GM19035 (cell line): Measurements from ENCODE around the gene GALNT6.

Experiments
- ATAC-seq: cut with Tn5 transposase; IDR thresholded peaks from one replicate; pipeline ENCODE4 v1.9.1; 2021; ENCODE audit not compliant: unreplicated experiment

Gene GALNT6, protein sequence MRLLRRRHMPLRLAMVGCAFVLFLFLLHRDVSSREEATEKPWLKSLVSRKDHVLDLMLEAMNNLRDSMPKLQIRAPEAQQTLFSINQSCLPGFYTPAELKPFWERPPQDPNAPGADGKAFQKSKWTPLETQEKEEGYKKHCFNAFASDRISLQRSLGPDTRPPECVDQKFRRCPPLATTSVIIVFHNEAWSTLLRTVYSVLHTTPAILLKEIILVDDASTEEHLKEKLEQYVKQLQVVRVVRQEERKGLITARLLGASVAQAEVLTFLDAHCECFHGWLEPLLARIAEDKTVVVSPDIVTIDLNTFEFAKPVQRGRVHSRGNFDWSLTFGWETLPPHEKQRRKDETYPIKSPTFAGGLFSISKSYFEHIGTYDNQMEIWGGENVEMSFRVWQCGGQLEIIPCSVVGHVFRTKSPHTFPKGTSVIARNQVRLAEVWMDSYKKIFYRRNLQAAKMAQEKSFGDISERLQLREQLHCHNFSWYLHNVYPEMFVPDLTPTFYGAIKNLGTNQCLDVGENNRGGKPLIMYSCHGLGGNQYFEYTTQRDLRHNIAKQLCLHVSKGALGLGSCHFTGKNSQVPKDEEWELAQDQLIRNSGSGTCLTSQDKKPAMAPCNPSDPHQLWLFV

DNA sequence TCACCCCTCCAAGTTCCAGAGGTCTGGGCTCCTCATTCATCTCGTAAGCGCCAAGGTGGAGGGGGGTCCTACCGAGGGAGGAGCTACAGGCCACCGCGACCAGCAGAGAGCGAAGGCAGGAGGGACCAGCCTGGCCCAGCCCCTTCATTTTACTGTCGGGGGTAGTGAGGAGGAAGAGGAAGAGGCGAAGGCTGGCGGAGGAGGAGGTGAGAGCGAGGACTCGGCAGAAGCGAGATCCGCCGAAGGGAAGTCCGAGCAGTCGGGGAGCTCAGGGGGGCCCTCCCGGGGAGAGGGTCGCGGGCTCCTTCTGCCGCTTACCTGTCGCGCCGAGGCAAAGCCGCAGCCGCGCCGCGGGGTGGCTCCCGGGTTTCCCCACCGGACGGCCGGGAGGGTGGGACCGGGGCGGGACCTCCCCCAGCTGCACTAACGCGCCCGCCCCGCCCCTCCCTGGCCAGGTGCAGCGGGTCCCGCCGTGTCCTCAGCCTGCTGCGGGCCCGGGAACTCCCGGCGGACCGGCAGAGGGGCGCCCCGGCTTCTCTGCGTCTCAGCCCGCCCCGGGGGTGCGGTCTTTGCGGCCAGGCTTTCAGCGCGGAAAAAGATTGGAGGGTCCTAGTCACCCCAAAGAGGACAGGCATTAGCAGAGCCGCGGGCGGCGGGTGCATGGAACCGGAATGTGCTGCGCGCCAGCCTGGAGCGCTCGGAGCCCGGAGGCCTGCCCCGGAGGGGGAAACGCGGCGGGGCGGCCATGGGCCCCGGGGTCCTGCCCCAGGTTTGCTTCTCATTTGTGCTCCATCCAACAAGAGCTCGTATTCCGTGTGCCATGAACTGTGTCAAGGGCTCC, at the start of gene GALNT6:
Gene GALNT6, minus strand, starts transcription at position 124 of the 841 bp plus-strand sequence. CDS start 11,625 bp downstream, outside the sequence.
- peak; percentile 53 for ATAC-seq

DNA sequence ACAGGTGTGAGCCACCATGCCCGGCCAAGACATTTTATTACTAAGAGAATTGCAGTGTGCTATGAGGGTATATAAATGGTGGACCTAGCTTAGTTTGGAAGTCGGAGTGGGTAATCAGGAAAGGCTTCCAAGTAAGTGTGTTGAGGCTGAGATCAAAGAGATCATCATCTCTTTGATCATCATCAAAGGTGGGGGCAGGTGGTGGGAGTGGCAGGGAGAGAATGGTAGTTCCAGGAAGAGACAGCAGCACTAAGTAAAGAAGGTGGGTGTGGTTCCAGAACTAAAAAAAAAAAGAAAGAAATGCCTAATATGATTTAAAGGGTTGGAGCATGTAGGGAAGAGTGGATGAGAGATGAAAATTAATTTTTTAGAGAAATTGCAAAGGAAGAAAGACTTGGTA, 48.1 kb upstream of the GALNT6 start:
- ATAC-seq = no peak

DNA sequence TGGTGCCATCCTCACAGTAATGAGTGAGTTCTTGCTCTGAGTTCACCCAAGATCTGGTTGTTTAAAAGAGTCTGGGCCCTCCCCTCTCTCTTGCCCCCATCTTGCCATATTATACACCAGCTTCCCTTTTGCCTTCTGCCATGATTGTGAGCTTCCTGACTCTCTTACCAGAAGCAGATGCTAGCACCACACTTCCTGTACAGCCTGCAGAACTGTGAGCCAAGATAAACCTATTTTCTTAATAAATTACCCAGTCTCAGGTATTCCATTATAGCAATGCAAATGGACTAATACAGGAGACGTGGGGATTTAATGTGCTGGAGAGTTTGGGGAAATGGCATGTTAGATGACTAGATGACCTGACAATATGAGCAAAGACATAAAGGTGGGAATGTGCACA, 46.2 kb upstream of the GALNT6 start:
- ATAC-seq = no peak

DNA sequence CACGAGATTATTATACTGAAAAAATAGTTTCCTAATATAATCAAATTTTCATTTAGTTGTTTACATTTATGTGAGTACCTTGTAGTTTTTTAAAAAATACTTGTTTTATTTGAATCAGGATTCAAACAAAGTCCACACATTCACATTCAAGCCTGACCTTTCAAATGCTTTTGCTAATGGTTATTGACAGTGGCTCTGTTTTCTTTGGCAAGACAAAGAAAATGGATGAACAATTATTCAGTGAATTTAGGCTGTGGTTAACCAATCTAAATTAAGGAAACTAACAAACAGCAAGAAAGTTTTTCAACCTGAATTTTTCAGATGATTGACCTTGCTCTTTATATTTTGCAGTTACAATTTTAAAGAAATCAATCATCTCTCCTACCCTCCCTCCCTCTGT, 43.1 kb upstream of the GALNT6 start:
- no peak for ATAC-seq

DNA sequence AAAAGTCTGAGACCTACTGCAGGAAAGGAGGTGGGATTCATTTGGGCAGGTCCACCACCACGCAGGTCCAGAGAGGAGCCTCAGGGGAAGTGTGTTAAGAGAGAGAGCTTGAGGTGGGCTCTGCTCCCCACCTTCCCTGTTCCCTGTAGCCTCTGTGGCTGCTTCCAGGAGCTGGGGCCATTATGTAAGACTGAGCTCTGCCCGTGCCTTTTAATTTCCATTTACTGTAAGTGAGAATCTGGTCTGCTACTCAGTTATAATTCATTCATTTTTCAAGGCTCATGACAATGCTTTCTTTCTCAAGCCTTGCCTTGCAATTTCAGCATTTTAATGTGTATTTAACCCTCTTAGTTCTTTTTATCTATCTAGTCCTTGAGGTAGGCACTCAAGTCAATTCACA, 41.7 kb upstream of the GALNT6 start:
- no peak for ATAC-seq

DNA sequence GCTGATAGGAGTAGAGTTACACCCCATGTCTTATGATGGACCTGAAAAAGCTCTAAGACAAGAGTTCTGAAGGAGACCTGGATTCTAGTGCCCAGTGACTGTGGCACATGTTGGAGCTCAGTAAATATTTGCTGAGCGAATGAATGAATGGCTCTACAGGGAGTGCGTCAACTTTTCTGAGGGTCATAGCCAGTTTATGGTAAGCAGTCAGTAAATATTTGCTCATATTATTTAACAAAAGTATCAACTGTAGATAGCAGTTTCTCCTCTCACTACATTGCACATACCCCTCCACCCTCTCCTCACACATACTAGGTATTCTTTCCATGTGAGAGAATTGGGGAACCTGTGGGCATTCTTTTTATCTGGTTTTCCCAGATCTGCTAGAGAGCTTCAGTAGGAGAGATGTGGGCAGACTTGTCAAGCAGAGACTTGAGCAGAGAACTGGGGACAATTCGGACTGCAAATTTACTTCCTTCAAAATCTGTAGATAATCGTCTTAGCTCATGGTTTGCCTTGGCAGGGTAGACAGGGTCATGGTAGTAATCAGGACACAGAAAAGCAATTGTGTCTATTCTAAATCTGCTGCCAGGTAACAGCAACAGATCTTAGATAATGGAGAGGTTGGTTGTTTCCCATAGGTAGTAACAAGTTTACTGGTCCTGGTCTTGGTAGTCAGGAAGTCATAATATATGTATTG, 39.1 kb upstream of the GALNT6 start:
- no peak for ATAC-seq

DNA sequence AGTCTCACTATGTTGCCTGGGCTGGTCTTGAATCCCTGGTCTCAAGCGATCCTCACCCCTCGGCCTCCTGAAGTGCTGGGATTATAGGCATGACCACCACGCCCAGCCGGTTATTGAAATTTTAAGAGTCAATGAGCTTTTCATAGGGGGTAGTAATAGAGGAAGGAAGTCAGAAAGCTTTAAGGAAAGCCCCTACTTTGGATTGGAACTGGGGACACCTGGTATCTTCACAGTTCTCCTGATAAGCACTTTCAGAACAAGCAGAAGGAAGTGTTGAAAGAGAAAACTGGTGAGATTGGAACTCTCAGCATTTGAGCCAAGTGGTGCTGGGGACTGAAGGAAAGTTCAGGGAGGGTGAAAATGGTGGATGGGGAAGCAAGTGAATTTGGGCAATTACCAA, 38.5 kb upstream of the GALNT6 start:
- ATAC-seq = no peak

DNA sequence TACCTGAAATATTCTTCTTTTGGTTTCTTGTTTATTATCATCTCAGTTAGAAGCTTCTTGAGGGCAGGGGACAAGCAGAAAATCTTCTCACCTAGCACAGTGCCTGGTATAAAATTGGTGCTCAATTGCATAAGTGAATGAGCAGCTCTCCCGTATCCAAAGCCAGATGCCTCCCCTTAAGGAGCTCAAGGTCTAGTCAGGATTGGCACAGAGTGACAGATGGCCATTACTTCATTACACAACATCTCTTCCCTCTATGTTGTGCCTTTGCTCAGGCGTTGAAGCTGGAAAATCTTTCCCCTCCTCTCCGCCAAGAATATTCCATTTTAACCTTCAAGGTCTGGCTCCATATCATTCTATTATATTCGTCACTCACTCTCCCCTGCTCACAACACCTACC, 37.0 kb upstream of the GALNT6 start:
- no peak for ATAC-seq

DNA sequence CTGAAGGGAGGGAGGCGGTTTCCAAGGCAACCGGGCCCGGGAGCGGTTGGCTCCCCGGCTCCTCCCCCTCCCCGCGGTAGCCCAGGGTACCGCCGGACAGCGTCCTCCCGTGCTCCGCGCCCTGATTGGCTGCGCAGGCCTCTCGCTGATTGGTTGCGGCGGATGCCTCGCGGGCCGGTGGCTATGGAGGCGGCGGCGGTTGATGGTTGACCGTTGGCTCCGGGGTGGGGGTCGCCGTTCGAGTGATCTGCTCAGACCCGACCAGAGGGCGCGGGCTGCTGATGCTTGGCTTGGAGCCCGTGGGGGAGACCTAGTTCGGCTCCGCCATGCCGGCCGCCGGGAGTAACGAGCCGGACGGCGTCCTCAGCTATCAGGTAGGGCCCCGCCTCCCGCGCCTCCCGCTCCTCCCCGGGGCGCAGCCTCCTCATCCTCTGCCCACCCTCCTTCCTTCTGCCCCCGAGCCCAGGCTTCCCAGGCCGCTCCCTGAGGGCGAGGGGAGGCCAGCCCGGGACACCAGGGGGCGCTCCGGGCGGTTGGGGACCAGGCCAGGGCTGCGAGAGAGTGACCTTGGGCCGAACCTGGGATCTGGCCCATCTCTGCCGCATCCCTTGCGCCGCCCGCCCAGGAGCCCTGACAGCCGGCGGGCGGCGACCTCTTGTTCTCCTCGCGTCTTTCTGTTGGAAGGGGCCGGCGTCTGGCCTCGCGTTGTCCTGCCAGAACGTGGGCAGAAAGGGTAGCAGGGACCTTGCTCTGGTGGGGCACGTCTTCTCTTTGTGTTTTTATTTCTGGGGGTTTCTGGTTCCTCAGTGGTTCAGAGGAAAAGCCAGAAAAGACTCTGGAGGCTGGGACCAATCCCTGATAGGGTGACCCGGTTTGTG, 33.7 kb upstream of the GALNT6 start, which contains the start of gene SLC4A8:
Gene SLC4A8, plus strand, starts transcription at position 170 of the 878 bp plus-strand sequence. Its CDS starts 157 bp downstream, at position 327.
- ATAC-seq = peak; percentile 92

DNA sequence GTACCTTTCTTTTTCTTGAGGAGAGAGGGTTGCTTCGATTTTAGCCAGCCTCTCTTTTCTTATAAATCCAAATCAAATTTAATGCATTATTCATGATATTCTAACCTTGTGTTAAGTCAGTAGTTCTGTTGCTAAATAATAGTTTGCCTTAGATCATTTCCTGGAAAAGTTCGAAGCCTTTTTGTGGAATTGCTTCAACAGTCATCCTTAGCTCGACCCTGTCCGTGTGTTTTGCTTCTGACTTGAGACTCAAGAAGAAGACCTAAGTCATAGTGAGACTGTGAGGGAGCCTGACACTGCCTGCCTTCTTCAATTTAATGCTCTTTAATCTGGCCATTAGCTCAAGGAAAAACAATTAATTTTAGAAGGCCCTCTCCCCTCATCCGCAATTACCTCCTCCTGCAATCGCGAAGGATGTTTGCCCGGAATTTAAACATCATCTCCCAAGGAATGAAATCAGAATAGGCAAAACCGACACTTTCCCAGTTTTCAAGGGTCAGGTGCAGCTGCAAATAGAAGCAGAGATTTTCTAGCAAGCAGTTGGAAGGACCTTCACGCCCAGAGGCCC, 33.0 kb upstream of the GALNT6 start:
- no peak for ATAC-seq

DNA sequence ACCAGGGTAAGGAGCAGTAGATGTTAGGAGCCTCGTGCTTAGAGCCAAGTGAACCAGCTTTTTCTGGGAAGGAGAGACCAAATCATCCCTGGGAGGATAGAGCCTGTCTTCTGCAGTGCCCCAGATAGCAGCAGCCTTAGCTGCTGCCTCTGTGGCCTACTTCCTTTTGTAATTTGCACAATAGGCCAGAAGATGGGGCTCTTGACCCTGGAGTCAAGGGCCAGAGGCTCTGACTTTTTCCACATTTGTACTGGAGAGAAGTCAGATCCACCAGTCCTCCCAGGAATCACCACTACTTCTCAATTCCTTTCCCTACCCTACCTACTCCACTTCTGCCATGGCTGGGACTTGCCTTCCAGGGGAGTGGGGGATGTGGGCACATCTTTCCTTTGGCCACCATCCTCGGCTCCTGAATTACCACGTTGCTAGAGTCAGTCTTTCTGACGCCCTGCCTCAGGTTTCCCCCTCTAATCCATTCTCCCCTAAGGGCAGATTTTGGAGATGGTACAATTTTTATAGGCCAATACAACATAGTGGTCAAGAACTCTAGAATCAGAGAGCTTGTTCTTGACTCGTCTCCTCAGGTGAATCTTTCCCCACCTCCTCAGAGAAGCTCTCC, 30.2 kb upstream of the GALNT6 start:
- ATAC-seq = no peak

DNA sequence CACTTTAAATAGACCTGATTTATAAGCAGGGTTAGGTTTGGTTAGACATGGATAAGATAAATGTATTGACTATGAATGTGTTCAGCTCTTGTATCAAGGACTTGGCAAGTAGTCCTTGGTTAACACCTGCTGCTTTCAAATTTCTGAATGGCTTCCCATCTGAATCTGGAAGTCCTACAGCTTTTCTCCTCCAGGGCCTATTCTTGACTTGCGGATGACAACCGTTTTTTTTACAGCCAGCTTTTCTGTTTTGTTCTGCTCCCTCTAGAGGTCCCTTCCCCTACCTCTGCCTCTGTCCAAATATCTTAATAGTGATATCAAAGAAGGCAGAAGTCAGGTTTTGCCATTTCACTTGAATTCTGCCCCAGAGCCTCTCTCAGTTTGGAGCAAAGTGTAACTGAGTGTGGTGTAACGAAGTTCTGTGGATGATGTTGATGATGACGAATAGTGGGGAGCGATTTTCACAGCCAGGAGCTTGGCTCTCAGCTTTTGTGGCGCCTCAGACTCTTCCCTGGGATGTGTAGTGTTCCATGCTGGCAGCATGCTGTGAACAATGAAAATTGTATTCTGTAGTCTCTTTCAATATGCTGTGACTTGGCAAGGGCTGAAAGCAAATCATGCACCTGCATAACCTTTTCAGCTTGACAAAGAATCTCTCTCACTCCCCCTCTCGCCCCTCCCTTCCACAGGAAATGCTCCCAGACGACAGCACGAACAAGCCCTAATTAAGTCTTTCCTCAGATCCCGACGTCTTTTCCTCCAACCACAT, 28.4 kb upstream of the GALNT6 start:
- ATAC-seq = no peak

DNA sequence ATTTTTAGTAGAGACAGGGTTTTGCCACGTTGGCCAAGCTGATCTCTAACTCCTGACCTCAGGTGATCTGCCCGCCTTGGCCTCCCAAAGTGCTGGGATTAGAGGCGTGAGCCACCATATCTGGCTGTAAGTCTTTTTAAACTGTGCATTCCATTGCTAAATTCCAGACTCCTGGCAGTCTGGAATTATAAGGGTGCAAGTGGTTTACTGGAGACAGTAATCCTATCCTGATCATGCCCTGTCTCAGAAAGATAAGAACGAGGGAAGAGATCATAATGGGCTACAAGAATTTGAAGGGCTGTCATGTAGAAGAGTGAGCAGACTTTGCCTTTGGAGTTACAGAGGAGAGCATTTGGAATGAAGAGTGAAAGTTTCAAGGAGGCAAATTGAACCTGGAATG, 26.6 kb upstream of the GALNT6 start:
- ATAC-seq = no peak

DNA sequence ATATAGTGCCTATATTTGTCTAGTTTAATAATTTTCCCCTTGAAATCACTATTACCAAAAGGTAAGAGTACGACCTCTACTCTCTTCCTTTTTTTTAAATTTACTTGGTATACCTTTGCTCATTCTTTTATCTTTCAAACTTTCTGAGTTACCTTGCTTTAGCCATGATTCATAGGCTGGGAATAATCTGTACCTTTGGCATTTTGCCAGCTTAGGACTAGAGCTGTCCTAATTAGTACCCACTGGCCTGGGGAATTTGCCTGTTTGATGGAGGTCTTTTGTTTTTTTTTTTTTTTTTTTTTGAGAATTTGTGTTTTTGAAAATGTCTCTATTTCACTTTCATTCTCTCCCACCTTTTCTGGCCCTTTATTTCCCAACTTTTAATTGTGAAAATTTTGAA, 24.7 kb upstream of the GALNT6 start:
- ATAC-seq = no peak

DNA sequence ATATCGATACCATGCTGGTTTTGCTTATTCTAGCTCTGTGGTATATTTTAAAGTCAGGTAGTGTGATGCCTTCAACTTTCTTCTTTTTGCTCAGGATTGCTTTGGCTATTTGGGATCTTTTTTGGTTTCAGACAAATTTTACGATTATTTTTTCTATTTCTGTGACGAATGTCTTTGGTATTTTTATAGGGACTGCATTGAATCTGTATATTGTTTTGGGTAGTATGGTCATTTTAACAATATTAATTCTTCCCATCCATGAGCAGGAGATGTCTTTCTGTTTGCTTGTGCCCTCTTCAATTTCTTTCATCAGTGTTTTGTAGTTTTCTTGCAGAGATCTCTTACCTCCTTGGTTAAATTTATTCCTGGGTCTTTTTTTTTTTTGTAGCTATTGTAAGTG, 22.6 kb upstream of the GALNT6 start:
- ATAC-seq = no peak

DNA sequence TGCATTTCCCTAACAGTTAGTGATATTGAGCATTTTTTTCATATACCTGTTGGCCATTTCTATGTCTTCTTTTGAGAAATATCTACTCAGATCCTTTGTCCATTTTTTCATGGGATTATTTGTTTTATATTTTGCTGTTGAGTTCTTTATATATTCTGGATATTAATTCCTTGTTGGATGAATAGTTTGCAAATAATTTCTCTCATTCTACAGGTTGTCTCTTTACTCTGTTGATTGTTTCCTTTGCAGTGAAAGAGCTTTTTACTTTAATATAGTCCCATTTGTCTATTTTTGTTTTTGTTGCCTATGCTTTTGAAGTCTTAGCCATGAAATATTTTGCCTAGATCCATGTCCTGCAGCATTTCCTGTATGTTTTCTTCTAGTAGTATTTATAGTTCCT, 21.9 kb upstream of the GALNT6 start:
- ATAC-seq = no peak

DNA sequence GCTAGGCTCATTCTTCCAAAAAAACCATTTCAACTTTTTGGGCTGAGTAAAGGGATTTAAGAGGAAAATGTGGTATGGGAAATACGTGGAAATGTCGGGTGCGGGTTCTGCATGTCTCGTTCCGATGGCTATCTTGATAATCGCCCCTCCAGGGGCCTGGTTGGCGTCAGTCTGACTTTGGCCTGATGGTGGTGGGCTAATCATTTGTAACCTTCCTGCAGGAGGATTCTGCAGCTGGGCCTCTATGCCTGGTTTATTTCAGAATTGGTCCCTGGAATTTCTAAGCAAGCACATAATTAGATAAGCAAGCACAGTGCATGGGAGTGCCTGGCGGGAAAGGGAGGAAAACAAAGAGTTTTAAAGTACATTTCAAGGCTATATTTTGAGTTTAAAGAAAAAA, 18.6 kb upstream of the GALNT6 start:
- ATAC-seq = no peak

DNA sequence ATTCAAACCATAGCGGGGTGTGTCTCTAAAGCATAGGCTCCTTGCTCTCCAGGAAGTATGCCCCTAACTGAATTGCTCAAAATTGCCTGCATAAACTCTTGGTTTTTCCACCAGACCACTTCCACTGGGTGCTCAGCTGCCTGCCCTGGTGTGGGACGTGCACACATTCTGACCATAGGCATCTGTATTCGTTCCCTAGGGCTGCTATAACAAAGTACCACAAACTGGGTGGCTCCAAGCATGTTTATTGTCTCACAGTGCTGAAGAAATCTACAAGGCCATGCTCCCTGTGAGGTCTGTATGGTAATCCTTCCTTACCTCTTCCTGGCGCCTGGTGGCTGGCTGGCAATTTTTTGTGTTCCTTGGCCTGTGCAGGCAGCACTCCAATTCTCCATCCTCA, 16.4 kb upstream of the GALNT6 start:
- no peak for ATAC-seq

DNA sequence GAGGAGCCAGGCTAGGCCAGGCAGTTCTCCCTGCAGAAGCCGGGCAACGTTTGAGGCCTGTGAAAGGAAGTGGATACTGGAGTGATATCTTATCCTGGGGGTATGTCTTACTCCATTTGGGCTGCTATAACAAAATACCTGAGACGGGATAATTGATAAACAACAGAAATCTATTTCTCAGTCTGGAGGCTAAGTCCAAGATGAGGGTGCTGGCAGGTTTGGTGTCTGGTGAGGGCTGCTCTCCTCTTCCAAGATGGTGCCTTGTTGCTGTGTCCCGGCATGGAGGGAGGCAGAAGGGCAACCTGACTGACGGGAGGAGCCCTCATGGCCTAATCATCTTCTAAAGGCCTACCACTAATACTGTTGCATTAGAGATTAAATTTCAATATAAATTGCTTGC, 15.7 kb upstream of the GALNT6 start:
- no peak for ATAC-seq
